Globus pallidus (tissue), 1 donor: ENCODE measurements around the gene TNIP1.

ENCODE experiments used
- DNase-seq: peaks from one replicate; pipeline ENCODE4 v3.0.0-alpha.2; 2015; ENCODE audit warnings: low spot score

The TNIP1 gene

GRCh38 chr5:151040211-151040747 is 40.6 kb downstream of the TNIP1 start:
- no peak for DNase-seq

- DNase-seq = no peak
Measured at GRCh38 chr5:151039665-151040064, 41.2 kb downstream of the TNIP1 start.

- no peak for DNase-seq
Measured at GRCh38 chr5:151038801-151039238, 42.0 kb downstream of the TNIP1 start.

GRCh38 chr5:151038412-151038745 is 42.5 kb downstream of the TNIP1 start:
- no peak for DNase-seq

- DNase-seq = no peak
Measured at GRCh38 chr5:151037561-151038411, 43.0 kb downstream of the TNIP1 start.

- DNase-seq = no peak
Measured at GRCh38 chr5:151036556-151036955, 44.3 kb downstream of the TNIP1 start.

- no peak for DNase-seq
Measured at GRCh38 chr5:151034422-151035379, 46.1 kb downstream of the TNIP1 start.

- no peak for DNase-seq
Measured at GRCh38 chr5:151033217-151033934, 47.5 kb downstream of the TNIP1 start.

- DNase-seq = no peak
Measured at GRCh38 chr5:151031554-151031953, 49.3 kb downstream of the TNIP1 start.

GRCh38 chr5:151030379-151030778 is 50.5 kb downstream of the TNIP1 start:
- no peak for DNase-seq

GRCh38 chr5:151030056-151030336 is 50.8 kb downstream of the TNIP1 start:
- DNase-seq = no peak

- DNase-seq = no peak
Measured at GRCh38 chr5:151029179-151030055, 51.4 kb downstream of the TNIP1 start.

- no peak for DNase-seq
Measured at GRCh38 chr5:151028717-151029116, 52.1 kb downstream of the TNIP1 start.

- no peak for DNase-seq
Measured at GRCh38 chr5:151027961-151028479, 52.8 kb downstream of the TNIP1 start.

GRCh38 chr5:151026679-151027078 is 54.2 kb downstream of the TNIP1 start:
- DNase-seq = no peak

- DNase-seq = no peak
Measured at GRCh38 chr5:151026088-151026487, 54.7 kb downstream of the TNIP1 start.

- no peak for DNase-seq
Measured at GRCh38 chr5:151025250-151025606, 55.6 kb downstream of the TNIP1 start.

GRCh38 chr5:151024440-151025249 is 56.2 kb downstream of the TNIP1 start:
- no peak for DNase-seq

- DNase-seq = no peak
Measured at GRCh38 chr5:151023651-151024050, 57.2 kb downstream of the TNIP1 start.

- no peak for DNase-seq
Measured at GRCh38 chr5:151023047-151023615, 57.7 kb downstream of the TNIP1 start.
